ENCODE data around the gene TMEM244.
A peak's percentile ranks its signal among the peaks of the same experiment; 100 is the strongest.
"Not testable (repeated sequence)": the region's sequence is repeated elsewhere in the genome, so short reads cannot be mapped to it uniquely, and the experiment has no call there.

TMEM244 gene

GRCh38 chr6:129866256-129866655 is 5.1 kb upstream of the TMEM244 start:
- DNase-seq = no peak

DNA sequence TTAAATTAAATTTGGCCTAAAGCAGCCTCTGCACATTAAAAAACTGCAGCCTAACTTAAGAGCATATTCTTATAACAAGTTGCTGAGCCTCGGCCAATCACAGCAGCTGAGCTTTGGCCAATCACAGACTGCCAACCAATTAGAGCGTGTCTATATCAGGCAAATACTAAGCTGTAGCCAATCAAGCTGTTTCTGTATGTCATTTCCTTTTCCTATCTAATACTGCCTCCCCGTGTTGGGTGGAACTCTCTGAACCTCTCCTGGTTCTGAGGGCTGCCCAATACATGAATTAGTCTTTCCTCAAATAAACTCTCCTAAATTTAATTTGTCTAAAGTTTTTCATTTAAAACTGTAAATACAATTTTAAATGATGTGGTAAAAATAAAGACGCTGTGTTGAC is 3.9 kb upstream of the TMEM244 start:
- no peak for DNase-seq

DNA sequence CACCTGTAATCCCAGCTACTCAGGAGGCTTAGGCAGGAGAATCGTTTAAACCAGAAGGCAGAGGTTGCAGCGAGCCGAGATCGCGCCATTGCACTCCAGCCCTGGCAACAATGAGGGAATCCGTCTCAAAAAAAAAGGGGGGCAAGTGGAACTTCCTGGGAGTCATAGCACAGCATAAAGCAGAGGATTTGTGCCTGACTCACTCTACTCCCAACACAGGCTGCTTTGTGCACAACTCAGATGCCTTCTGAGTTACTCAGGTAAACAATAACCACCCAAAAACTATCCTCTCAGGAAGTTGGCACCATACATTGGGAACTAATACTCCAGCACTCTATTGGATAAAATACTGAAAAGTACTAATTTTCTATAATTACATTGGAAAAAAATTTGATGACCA is 2.5 kb upstream of the TMEM244 start:
- DNase-seq = no peak

DNA sequence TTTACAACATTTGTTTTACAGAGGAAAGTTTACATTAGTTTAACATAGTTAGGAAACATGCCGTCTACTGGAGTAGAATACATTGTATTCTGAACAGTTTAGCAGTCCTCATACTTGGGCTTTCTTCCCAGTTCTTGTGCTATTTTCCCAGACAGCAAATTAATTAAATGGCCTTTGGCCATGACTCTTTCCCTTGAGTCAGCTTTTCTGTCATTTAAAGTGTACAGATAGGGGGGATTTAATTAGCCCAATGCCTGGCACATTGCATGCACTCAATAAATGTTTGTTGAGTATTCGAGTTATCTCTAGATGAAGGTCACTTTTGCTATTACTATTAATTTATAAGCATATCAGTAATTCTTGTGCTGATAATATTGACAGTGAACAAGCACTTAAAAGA is 1.6 kb downstream of the TMEM244 start:
- no peak for DNase-seq

- DNase-seq = no peak
Measured at GRCh38 chr6:129857838-129858237, 3.3 kb downstream of the TMEM244 start.

- DNase-seq = peak; percentile 33
Measured at GRCh38 chr6:129853996-129854711, 7.0 kb downstream of the TMEM244 start.

GRCh38 chr6:129852257-129852858 is 8.8 kb downstream of the TMEM244 start:
- DNase-seq = no peak

- DNase-seq = no peak
Measured at GRCh38 chr6:129849456-129849855, 11.7 kb downstream of the TMEM244 start.

GRCh38 chr6:129846761-129847160 is 14.4 kb downstream of the TMEM244 start:
- no peak for DNase-seq

GRCh38 chr6:129845696-129846095 is 15.4 kb downstream of the TMEM244 start:
- DNase-seq = no peak

GRCh38 chr6:129844118-129844891 is 16.8 kb downstream of the TMEM244 start:
- DNase-seq = no peak

DNA sequence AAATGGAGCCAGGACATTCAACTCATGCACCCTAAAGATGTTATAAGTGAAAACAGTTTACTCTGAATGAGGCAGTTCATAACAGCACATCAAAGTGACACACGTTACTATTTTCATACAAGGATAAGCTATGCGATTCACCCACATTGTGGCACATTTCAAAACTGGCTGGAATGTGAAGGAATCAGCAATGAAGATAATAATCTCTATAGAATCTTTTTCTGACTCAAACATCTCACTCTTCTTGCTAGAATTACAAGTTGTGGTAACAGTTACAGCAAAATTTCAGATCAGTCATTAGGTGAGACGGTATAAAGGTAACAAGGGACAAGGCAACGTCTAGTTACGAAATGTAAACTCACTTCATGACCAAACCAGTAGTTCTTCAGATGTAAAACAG is 17.5 kb downstream of the TMEM244 start:
- DNase-seq = no peak

DNA sequence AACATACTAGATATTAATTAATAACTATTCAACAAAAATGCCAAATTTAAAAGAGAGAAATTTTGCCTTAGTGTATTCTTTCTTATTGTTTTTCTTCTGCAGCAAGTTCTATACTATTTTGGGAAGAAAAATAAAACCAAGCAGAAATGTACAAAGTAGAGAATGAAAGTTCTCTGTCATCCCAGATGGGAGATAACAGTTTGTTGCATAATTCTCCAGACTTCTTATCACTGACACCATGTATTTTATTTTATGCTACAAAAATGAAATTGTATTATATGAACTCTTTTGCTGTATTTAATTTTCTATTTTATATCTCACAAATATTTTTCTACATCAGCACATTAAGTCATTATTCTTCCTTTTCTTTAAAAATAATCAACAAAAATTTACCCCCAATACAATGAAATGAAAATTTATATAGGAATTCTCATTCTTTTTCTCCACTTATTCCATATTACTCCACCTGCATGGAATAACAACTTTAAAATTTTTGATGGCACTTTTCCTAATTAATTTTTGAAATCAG is 18.2 kb downstream of the TMEM244 start:
- DNase-seq = no peak

DNA sequence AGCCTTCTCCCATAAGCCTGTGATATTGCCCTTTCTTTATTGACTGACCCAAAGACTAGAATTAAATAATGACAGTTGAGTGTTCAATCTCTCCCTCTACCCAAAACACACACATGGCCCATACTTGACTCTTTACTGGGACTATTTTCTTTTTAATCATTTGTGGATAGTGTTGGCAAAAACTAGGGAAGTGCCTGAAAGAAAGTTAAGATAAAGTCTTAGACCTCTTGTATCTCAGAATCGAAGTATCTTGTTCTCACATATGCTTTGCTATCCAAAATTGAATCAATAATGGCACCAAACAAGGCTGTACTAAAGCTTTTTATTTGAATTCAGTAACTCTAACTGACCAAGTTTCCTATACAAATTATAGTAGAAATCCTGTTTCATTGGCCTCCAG is 19.0 kb downstream of the TMEM244 start:
- DNase-seq = no peak

DNA sequence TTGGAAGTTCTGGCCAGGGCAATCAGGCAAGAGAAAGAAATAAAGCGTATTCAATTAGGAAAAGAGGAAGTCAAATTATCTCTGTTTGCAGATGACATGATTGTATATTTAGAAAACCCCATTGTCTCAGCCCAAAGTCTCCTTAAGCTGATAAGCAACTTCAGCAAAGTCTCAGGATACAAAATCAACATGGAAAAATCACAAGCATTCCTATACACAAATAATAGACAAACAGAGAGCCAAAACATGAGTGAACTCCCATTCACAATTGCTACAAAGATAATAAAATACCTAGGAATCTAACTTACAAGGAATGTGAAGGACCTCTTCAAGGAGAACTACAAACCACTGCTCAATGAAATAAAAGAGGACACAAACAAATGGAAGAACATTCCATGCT is 21.6 kb downstream of the TMEM244 start:
- DNase-seq = not testable (repeated sequence)

- DNase-seq = no peak
Measured at GRCh38 chr6:129835691-129836090, 25.4 kb downstream of the TMEM244 start.

DNA sequence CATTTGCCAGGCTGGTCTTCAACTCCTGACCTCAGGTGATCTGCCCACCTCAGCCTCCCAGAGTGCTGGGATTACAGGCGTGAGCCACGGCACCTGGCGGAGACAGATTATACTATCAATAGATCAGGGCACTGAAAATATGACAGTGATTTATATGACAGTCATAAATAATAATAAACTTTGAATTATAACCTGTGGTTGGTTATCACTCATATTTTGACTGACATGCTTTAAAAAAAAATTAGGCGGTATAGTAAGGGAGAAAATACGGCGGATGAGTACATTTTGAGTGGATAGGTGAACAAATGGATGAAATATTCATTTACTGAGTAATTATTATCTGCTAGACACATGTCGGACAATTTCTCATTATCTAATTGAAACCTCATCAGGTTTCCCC is 28.8 kb downstream of the TMEM244 start:
- no peak for DNase-seq

- no peak for DNase-seq
Measured at GRCh38 chr6:129828229-129828628, 32.9 kb downstream of the TMEM244 start.

DNA sequence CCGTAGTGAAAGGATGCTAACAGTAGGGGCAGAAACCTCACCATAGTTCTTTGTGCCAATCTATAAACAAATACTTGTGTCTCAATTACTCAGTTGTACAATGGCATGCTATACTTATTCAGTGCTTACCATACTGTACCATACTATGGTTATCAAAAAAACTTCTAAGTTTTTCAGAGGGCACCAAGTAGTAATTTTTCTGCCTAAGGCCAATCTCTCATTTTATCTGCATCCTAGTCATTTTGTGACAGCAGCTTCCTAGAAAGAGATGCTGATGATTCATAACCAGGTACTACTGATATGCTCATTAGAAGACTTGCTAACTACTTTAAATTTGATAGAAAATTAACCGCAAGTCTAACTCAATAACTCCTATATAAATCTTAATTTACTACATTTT is 42.9 kb downstream of the TMEM244 start:
- no peak for DNase-seq

GRCh38 chr6:129817821-129818220 is 43.3 kb downstream of the TMEM244 start:
- no peak for DNase-seq

GRCh38 chr6:129817332-129817731 is 43.8 kb downstream of the TMEM244 start:
- DNase-seq = no peak

DNA sequence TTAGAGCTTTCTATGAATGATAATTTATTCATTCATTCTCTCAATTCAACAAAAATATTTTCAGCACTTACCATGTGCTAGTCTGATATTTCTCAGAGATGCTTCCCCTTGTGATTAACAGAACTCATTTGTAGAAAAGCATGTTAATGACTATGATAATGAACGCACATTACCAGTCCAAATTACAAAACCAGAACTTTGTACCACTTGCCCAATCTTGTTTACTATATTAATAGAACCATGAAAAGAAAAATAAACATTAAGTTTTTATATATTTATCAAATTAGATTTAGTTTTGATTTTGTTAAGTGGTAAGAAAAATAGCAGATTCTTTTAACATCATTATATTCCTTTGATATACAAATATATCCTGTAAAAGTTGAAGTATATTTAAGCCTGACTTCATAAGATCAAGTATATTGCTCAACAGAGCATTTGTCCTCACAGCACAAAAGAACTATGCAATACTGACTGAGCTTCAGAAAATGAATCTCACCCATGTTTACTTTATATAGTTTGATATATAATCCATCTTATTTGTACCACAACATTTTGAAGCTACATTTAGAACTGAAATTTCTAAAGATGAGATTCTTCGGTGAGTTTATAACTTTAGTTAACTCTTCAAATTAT is 48.9 kb downstream of the TMEM244 start:
- DNase-seq = no peak

GRCh38 chr6:129807141-129807540 is 54.0 kb downstream of the TMEM244 start:
- DNase-seq = not testable (repeated sequence)

All from NCI-H146 (cell line).